Erythroblast (primary cell): ENCODE data around the gene PARD6B.

Experiments used
- GATA1 ChIP-seq: IDR thresholded peaks from 2 replicates; pipeline ENCODE4 v1.6.1; 2011; ENCODE audit warnings: low read depth, mild to moderate bottlenecking, control low read depth, low read length, moderate library complexity
- POLR2A ChIP-seq: IDR thresholded peaks from 2 replicates; pipeline ENCODE4 v1.6.1; 2011; ENCODE audit warnings: mild to moderate bottlenecking, low read length

GRCh38 chr20:50805349-50805684 lies 73.9 kb downstream of the PARD6B start:
- no peak for TF ChIP-seq POLR2A
- TF ChIP-seq GATA1 = no peak
